HL-60 (cell line): ENCODE measurements around the gene MED14.

Source experiments
- DNase-seq, 2 experiments: peaks; one replicate each; pipeline ENCODE4 v3.0.0-alpha.2; 2010 to 2020; ENCODE audit warnings: low read depth in 1 of 2, low spot score in 1 of 2
- H3K27ac ChIP-seq: fragments of 250-450 bp; sonication (Bioruptor Pico); replicated peaks from 2 replicates; pipeline ENCODE4 v1.5.1; 2020; ENCODE audit warnings: mild to moderate bottlenecking, moderate library complexity
- H3K27me3 ChIP-seq: fragments of 250-450 bp; sonication (Bioruptor Pico); 2 replicates; pipeline ENCODE4 v1.5.1; 2021; ENCODE audit warnings: mild to moderate bottlenecking, moderate library complexity; ENCODE audit not compliant: insufficient read depth, poor library complexity, severe bottlenecking
- H3K4me3 ChIP-seq: replicated peaks from 2 replicates; pipeline ENCODE4 v1.5.1; 2011; ENCODE audit warnings: mild to moderate bottlenecking, control low read depth, low read length; ENCODE audit not compliant: insufficient read depth
- GABPA ChIP-seq: IDR thresholded peaks from 2 replicates; pipeline ENCODE4 v1.6.1; 2012; ENCODE audit warnings: low read depth
- POLR2AphosphoS5 ChIP-seq: IDR thresholded peaks from 2 replicates; pipeline ENCODE4 v1.6.1; 2012; ENCODE audit warnings: low read depth
- SPI1 ChIP-seq: IDR thresholded peaks from 2 replicates; pipeline ENCODE4 v1.6.1; 2012; ENCODE audit warnings: low read depth, mild to moderate bottlenecking, borderline replicate concordance
- TF ChIP-seq, protein P1 (sequence below): IDR thresholded peaks from one replicate; pipeline ENCODE4 v1.5.1; 2011; ENCODE audit warnings: low read length, control low read depth, inconsistent platforms; ENCODE audit not compliant: insufficient read depth
- TF ChIP-seq, protein P2 (sequence below): IDR thresholded peaks from 2 replicates; pipeline ENCODE4 v1.6.1; 2012; ENCODE audit warnings: low read depth; ENCODE audit not compliant: insufficient replicate concordance

MED14 gene

GRCh38 chrX:40625294-40625693, 110.0 kb downstream of the MED14 start:
- TF ChIP-seq POLR2AphosphoS5 (no peak), GABPA (no peak), SPI1 (no peak)
- TF ChIP-seq, protein P1, sequence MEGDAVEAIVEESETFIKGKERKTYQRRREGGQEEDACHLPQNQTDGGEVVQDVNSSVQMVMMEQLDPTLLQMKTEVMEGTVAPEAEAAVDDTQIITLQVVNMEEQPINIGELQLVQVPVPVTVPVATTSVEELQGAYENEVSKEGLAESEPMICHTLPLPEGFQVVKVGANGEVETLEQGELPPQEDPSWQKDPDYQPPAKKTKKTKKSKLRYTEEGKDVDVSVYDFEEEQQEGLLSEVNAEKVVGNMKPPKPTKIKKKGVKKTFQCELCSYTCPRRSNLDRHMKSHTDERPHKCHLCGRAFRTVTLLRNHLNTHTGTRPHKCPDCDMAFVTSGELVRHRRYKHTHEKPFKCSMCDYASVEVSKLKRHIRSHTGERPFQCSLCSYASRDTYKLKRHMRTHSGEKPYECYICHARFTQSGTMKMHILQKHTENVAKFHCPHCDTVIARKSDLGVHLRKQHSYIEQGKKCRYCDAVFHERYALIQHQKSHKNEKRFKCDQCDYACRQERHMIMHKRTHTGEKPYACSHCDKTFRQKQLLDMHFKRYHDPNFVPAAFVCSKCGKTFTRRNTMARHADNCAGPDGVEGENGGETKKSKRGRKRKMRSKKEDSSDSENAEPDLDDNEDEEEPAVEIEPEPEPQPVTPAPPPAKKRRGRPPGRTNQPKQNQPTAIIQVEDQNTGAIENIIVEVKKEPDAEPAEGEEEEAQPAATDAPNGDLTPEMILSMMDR, result no peak
- TF ChIP-seq, protein P2, sequence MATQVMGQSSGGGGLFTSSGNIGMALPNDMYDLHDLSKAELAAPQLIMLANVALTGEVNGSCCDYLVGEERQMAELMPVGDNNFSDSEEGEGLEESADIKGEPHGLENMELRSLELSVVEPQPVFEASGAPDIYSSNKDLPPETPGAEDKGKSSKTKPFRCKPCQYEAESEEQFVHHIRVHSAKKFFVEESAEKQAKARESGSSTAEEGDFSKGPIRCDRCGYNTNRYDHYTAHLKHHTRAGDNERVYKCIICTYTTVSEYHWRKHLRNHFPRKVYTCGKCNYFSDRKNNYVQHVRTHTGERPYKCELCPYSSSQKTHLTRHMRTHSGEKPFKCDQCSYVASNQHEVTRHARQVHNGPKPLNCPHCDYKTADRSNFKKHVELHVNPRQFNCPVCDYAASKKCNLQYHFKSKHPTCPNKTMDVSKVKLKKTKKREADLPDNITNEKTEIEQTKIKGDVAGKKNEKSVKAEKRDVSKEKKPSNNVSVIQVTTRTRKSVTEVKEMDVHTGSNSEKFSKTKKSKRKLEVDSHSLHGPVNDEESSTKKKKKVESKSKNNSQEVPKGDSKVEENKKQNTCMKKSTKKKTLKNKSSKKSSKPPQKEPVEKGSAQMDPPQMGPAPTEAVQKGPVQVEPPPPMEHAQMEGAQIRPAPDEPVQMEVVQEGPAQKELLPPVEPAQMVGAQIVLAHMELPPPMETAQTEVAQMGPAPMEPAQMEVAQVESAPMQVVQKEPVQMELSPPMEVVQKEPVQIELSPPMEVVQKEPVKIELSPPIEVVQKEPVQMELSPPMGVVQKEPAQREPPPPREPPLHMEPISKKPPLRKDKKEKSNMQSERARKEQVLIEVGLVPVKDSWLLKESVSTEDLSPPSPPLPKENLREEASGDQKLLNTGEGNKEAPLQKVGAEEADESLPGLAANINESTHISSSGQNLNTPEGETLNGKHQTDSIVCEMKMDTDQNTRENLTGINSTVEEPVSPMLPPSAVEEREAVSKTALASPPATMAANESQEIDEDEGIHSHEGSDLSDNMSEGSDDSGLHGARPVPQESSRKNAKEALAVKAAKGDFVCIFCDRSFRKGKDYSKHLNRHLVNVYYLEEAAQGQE, result no peak
- no peak overlapping the region for H3K27ac ChIP-seq
- H3K27me3 ChIP-seq, result no peaks in the 10 kb centered on the region
- no peak overlapping the region for H3K4me3 ChIP-seq
- no peak for DNase-seq

GRCh38 chrX:40623665-40624064, 111.7 kb downstream of the MED14 start:
- no peak for DNase-seq
- Histone ChIP-seq H3K27me3 (no peaks in the 10 kb centered on the region), H3K4me3 (no peak overlapping the region), H3K27ac (no peak overlapping the region)
- TF ChIP-seq POLR2AphosphoS5, result no peak
- no peak for TF ChIP-seq GABPA
- TF ChIP-seq, protein P2, result no peak
- TF ChIP-seq, protein P1, result no peak
- TF ChIP-seq SPI1, result no peak

GRCh38 chrX:40623139-40623536, 112.2 kb downstream of the MED14 start, which contains the start of gene MPC1L:
MPC1L (plus strand) TSS chrX:40623428; CDS start chrX:40623566, 138 bp downstream.
- H3K27me3 ChIP-seq, result no peaks in the 10 kb centered on the region
- no peak for DNase-seq
- TF ChIP-seq, protein P1, result no peak
- TF ChIP-seq POLR2AphosphoS5 (no peak), SPI1 (no peak), GABPA (no peak)
- TF ChIP-seq, protein P2, result no peak
- no peak within 1 kb of the TSS for H3K27ac ChIP-seq
- H3K4me3 ChIP-seq, result no peak within 1 kb of the TSS
